Activated CD4-positive, CD25-positive, alpha-beta regulatory T cell treated with anti-CD3 and anti-CD28 coated beads, Interleukin-2, amount 50 U/mL, for 72 hours (primary cell): ENCODE data around the gene BPTF.
"Not testable (repeated sequence)": the region's sequence is repeated elsewhere in the genome, so short reads cannot be mapped to it uniquely, and the experiment has no call there.

ENCODE experiments used
- DNase-seq: peaks from one replicate; pipeline ENCODE4 v3.0.0; 2021

Gene BPTF

DNA sequence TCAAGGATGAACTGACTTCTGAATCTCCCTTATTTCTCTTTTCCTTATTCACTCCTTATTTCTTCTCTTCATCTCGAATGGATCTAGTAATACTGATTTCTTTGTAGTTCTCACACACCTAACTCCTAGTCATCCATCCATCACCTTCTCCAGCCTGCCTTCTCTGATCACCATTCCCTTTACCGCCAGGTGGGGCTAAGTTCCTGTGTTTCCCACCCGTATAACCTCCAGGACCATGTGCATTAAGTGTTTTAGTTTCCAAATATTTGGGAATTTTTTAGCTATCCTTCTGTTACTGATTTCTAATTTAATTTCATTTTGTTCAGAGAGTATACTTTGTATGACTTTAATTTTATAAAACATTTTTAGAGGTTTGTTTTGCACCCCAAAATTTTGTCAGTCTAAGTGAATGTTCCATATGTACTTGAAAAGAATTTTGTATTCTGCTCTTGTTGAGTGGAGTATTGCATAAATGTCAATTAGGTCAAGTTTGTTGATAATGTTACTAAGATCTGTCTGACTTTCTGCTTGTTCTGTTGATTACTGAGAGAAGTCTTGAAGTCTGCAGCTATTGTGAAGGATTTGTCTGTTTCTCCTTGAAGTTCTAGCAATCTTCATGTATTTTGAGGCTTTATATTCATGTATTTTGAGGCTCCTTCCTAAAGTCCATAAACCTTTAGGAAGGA, 8.8 kb downstream of the BPTF start:
- DNase-seq = no peak

DNA sequence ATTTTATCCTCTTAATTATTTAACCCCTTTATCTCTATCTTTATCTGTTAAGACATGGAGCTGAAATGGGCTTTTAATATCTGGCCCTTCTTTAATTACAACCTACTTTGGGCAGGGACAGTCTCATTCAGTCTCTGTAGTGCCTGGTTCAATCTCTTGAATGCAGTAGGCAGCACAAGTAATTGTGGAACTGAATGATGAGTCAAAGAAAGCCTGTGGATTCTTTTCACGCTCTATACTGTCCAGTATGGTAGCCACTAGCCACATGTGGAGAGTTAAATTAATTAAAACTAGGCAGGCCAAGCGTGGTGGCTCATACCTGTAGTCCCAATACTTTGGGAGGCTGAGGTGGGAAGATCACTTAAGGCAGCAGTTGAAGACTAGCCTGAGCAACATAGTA, 9.3 kb downstream of the BPTF start:
- no peak for DNase-seq

DNA sequence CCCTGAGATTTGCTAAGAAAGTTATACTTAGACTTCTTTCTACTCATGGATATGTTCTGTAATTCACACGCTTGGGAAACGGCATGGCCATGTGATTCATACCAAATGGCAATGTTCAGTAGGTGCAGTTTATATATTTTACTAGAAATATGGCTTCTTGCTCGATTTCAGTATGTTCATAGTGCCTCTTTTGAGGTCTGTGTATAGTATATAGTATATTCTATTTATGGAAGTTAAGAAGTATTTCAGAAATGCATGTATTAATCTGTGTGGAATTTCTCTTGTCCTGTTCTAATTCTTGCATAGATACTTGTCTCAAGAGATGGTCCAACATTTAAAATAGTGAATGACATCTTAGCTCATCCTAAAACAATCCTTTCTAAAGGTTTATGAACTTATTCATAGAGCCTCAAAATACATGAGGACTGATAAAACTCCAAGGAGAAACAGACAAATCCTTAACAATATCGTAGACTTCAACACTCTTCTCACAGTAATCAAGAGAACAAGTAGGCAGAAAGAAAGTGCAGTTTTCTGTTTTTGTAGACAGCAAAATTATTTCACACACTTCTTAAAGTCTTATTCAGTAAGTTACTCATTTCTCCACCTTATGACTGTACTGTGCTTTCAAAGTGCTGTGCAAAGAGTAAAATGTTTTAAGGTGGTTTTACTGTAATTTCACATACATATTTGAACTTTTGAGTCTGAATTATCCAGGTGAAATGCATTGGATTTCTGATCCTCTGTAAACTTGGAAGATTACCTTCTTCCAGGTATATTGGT, 11.1 kb downstream of the BPTF start:
- DNase-seq = no peak

DNA sequence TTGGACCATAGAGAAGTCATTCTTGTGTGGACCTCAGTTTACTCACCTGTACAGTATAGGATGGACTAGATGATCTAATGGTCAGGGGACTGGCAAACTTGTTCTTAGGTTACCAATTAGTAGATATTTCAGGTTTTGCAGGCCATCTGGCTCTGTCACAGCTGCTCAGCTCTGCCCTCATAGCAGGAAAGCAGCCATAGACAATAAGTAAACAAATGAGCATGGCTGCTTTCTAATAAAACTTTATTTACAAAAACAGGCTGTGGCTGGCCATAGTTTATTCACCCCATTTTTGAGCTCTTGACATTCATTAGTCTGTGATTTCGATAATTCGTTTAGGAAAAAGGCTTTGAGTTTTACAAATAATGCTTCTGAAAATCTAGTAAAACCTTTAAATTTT, 12.7 kb downstream of the BPTF start:
- DNase-seq = no peak

DNA sequence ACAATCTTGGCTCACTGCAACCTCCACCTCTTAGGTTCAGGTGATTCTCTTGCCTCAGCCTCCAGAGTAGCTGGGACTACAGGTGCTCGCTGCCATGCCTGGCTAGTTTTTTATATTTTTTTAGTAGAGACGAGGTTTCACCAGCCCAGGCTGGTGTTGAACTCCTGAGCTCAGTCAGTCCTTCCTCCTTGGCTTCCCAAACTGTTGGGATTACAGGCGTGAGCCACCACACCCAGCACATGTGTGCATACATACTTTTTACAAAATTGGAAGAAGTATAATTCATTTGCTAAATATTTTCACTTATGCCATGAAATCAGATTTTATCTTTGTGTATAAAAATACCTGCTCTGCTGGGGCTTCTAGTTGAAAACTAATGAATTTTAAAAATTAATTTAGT, 13.2 kb downstream of the BPTF start:
- no peak for DNase-seq

DNA sequence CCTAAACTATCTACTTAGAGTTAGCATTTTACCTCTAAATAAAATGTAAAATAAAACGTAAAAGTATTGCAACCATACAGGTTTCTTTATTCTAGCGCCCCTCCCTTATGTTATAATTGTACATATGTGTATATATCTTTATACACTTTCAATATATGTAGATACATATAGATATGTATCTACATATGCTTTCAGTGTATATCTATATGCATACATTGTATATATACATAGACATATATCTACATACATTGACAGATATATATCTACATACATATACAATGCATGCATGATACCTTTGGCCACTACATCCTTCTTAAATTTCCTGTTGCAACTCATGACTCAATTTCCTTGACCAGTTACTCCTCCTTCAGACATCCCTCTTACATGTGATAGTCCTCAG, 16.7 kb downstream of the BPTF start:
- no peak for DNase-seq

DNA sequence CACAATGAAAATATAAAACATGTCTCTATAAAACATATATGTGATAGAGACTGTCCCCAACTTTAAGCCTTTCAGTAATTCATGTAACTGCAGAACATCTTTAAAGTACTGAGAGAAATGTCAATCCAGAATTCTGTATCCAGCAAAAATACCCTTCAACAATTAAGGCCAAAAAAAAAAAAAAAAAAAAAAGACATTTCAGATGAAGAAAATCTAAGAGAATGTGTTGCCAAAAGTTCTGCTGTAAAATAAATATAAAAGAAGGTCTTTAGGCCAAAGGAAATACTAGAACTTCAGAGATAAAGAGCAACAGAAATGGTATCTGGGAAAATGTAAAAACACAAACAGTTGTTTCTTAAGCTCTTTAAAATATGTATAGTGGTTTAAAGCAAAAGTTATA, 17.3 kb downstream of the BPTF start:
- no peak for DNase-seq

DNA sequence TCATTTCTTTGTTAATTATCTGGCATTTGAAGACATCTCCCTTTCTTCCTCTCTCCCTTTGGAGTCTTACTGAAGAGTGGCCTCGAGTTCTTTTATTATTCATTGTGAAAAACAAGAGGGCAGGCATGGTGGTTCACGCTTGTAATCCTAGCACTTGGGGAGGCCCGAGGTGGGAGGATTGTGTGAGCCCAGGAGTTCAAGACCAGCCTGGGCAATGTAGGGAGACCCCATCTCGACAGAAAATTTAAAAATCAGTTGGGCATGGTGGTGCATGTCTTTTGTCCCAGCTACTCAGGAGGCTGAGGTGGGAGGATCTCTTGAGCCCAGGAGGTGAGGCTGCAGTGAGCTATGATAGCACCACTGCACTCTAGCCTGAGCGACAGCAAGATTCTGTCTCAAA, 20.1 kb downstream of the BPTF start:
- no peak for DNase-seq

DNA sequence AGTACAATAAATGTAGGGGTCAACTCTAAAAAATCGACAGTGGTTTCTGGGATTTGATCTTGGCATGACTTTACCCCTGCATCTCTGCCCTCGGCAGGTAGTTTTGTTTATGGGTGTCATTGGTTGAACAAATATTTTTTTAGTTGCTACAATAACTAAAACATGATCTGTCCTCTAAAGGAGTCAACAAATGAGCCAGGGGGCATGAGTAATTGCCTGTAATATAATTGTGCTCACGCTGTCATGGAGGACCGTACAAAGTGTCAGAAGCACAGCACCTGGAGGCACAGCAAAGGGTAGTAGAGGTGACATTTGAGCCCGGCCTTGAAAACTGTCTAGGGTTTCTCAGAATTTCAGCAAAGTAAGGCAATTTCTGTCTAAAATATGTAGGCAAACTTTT, 22.9 kb downstream of the BPTF start:
- DNase-seq = not testable (repeated sequence)

DNA sequence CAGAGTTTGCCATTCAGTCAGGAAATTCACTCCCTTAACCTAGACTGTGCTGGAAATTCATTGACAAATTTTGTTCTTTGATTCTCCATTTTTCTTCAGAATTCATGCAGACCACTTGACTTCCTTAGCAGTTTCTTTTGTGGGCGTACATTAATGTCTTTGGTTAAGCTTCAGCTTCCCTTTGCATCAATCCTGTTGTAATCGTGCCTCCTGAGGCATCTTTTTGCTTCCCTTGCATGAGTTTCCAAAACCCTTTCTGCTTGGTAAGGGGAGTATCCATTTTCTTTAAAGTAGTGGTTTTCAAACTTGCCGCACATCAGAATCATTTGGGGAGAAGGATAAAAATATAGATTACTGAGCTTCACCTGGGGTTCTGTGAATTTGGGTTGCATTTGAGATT, 23.5 kb downstream of the BPTF start:
- not testable (repeated sequence) for DNase-seq

DNA sequence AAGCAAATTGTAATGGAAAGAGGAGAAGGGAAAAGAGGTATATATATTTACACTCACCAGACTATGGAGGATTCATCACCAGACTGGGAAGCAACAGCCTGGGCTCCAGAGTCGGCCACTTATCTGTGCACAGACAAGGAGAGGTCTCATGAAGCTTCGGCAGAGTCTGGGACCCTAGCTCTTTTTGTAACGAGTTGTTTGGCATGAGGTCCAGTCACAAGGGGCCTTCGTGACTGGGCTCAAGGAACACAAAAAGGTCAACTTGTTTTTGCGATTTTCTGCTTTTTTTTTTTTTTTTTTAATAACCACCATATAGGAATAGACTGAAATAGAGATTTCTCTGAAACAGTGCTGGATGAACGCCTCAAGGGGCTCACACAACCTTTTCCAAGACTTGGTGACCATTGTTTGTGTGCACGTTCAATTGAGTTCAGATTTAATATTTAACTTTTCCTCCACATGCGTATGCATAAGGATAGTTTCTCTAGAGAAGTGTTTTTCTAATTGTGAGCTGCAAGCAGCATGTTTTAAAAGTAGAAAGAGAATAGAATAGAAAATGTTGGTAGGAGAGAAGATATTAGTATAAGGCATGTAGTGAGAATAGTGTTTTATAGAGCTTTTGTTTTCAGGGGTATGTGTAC, 25.8 kb downstream of the BPTF start:
- DNase-seq = no peak

DNA sequence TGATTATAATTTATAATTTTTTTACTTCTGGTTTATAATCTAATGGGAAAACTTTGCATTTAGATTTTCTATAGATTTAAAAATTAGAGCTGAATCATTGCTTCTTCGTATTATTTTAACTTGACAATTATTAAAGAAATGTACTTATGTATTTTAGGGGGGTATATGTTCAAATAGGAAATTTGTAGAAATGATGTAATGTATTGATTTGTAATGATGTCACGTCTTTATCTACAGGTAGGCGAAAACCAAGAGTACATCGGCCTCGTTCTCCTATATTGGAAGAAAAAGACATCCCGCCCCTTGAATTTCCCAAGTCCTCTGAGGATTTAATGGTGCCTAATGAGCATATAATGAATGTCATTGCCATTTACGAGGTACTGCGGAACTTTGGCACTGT, 28.4 kb downstream of the BPTF start:
- DNase-seq = no peak

DNA sequence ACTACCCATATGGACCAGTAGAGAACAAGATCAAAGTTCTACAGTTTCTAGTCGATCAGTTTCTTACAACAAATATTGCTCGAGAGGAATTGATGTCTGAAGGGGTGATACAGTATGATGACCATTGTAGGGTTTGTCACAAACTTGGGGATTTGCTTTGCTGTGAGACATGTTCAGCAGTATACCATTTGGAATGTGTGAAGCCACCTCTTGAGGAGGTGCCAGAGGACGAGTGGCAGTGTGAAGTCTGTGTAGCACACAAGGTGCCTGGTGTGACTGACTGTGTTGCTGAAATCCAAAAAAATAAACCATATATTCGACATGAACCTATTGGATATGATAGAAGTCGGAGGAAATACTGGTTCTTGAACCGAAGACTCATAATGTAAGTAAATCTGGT, 29.1 kb downstream of the BPTF start:
- DNase-seq = no peak

DNA sequence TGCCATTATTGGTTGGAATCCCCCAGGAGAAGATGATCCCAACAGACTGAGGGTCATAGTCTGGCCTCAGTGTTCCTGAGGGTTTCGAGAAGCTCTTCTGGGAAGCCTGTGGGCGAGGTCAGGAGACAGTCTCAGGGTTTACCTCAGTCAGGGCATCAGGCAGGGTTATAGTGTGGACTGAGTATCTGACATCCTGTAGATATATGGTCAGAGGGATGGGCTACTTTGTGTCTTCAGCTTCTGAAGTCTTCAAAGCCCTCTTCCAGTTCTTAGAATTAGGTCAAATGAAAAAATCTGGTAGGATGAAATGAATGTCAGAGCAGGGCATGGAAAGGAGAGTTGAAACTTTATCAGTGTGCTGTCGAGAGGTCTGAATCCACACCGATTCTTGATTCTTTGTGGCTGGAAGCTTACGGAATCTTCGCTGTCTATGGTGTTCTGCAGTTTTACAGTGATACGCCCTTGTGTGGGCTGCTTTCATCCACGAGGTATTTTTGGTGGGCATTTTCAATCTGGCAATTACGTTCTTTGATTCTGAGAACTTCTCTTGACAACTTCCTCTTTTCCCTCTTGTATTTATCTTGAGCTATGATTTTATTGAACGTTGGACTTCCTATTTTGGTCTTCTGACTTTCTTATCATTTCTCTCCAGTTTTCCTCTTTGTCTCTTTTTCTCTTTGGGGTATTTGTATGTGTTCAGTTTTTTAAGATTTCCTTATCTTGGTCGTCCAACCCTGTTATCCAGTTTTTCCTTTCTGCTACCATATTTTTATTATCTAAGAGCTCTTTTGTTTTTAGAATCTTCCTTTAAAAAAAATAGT, 30.4 kb downstream of the BPTF start:
- DNase-seq = no peak

DNA sequence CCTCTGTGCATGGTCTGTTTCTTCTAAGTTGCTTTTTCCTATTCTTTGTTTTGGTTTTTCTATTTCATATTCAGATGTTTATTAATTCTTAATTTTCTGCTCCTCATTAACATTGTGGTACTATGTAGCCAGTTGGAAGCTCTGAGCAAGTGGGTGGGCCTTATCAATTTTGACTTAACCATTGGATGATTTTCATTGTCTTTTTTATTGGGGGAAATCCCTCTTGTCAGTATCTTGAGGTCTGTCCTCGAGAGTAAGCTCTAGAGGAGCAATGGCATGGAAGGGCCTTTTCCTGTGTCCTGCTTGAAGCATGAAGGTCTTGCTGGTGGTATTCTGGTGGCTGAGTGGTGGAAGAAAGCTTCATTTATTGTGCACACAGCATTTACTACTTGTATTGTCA, 31.1 kb downstream of the BPTF start:
- DNase-seq = not testable (repeated sequence)

DNA sequence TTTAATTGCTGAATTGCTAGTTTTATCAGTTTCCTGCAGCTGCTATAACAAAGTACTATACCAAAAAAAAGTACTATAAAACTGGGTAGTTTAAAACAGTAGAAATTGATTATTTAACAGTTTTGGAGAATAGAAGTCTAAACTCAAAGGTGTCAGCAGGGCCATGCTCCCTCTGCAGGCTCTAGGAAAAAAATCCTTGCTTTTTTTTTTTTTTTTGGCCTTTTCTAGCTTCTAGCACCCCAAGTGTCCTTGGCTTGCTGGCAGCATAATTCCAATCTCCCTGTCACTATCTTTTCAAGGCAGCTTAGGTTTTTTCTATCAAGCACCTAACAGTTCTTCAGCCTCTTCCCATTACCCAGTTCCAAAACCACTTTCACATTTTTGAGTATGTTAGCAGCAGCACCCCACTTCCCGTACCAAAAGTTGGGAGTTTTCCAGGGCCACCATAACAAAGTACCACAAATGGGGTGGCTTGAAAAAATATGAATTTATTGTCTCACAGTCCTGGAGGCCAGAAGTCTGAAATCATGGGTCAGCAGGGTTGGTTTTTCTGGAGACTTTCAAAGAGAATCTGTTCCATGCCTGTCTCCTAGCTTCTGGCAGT, 37.4 kb downstream of the BPTF start:
- no peak for DNase-seq

DNA sequence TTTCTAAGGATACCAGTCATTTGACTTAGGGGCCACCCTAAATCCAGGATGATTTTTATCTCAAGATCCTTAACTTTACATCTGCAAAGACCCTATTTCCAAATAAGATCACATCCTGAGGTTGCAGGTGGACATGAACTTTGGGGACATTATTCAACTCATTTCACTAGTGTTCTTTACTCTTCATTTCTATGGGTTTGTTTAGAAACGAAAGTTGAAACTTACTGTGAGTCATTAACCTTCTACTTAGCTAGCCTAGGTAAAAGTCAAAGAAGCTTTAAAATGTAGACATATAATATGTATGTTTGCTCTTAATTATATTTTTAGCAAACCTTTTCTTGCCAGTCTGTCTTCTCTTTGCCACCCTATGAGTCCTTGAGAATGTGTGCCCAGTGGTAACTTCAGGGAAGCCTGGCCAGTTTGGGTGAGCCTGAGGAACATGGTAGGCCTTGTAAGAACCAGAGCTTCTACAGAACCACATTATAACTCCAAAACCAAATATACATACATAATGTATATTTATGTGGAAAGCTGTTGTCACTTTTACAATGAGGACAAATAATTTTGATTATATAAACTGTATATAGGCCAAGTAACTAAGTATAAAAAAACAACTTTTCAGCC, 38.4 kb downstream of the BPTF start:
- DNase-seq = no peak

DNA sequence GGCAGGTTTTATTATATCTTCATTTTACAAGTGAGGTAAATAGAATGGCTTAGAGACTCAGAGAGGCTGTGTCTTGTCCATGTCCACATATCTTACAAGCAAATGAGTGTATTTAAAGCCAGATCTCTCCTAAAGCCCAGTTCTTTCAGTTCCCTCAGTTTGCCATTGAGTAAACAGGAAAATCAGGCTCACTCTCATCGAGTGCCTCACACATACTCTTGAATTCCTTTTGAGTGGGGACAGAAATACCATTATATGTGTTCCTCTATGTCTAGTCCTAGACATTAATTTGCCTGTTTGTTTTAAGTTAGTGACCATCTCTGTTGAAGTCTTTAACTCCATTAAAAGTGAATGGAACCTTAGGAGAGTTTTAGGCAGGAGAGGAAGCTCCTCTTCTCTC, 40.1 kb downstream of the BPTF start:
- no peak for DNase-seq

DNA sequence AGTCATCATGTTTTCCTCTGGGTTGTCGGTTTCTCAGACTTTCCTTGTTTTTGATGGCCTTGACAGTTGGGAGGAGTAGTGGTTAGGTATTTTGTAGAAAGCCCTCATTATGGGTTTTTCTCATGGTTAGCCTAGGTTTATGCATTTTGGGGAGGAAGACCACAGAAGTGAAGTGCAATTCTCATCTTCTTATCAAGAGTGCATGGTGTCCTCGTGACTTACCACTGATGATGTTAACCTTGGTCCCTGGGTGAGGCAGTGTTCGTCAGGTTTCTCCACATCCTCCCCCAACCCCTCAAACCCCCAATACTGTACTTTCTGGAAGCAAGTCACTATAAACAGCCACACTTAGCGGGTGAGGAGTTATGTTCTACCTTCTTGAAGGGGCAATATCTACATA, 42.3 kb downstream of the BPTF start:
- DNase-seq = no peak

DNA sequence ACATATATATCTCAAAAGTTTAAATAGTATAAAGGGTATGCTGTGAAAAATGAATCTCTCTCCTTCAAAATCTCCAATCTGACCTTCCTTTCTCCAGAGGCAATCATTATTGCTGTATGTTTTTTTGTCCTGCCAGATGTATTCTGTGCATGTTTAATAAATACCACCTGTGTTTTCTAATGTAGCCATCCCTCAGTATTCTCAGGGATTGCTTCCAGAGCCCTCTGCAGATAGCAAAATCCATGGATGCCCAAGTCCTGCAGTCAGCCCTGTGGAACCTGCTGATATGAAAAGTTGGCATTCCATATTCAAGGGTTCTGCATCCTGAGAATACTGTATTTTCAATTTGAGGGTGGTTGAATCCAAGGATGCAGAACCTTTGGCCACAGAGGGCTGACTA, 42.9 kb downstream of the BPTF start:
- no peak for DNase-seq

DNA sequence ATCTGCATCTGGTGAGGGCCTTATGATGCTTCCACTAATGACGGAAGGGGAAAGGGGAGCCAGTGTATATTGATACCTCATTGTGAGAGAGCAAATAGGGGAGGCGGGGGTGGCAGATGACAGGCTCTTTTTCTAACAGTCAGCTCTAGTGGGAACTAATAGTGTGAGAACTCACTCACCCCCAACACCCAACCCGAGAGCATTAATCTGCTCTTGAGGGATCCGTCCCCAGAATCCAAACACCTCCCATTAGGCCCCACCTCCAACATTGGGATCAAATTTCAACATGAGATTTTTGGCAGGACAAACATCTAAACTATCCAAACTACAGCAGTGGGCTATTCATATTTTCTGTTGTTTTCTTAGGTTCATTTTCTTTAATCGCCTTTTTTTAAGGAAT, 54.4 kb downstream of the BPTF start:
- DNase-seq = no peak

DNA sequence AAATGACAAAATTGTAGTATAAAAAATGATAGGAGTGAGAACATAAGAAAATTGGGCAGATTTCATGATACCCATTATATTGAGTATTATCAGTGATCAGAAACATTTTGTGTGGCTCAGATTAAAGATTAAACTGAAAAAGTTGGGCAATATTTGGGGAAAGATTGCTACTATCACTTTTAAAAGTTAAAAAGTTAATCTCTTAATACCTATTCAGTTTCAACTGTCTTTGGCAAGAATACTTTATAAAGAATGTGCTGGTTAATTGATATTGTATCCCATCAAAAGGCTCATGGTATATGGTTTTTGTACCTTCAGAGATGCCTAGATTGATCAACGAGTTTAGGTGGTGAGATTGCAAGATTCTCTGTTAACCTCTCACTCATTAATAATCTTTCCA, 55.8 kb downstream of the BPTF start:
- DNase-seq = no peak

DNA sequence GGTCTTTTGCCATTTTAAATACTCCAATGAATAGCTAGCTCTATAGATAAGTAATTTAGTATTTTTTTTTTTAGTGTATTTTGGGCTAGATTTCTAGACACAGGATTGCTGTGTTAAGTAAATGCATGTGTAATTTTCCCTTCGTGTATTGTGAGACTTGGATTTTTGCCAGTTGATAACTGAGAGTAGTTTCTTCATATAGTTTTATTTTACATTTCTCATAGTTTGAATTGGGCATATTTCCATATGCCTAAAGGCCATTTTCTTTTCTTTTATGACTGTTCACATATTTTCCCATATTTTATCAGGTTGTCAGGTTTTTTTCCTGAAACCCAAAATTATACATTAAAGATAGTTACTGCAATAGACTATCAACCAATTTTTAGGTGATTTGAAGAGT, 59.4 kb downstream of the BPTF start:
- DNase-seq = no peak
